NCI-H1930 (cell line): ENCODE results near the gene DUT.

Source experiments
- DNase-seq, 2 experiments: peaks; one replicate each; lab custom pipeline; 2025; lab: John Stamatoyannopoulos, UW

Gene DUT

GRCh38 chr15:48371550-48371949, 40.3 kb downstream of the DUT start:
- DNase-seq = no peak

GRCh38 chr15:48371961-48372360, 40.7 kb downstream of the DUT start:
- no peak for DNase-seq

- DNase-seq = no peak
These were observed 42.7 kb downstream of the DUT start for GRCh38 chr15:48373821-48374451.

GRCh38 chr15:48374472-48374871, 43.2 kb downstream of the DUT start:
- no peak for DNase-seq

GRCh38 chr15:48375767-48376166, 44.5 kb downstream of the DUT start:
- DNase-seq = no peak

- DNase-seq = no peak
These were observed 49.0 kb downstream of the DUT start for GRCh38 chr15:48380198-48380597.

- no peak for DNase-seq
These were observed 50.6 kb downstream of the DUT start for GRCh38 chr15:48381861-48382260.

GRCh38 chr15:48383031-48383430, 51.8 kb downstream of the DUT start:
- no peak for DNase-seq

- DNase-seq = no peak
These were observed 53.4 kb downstream of the DUT start for GRCh38 chr15:48384616-48385015.

GRCh38 chr15:48385031-48385830, 54.0 kb downstream of the DUT start:
- no peak for DNase-seq

GRCh38 chr15:48388016-48388851, 57.0 kb downstream of the DUT start:
- DNase-seq = no peak

GRCh38 chr15:48388910-48389309, 57.7 kb downstream of the DUT start:
- DNase-seq = no peak

GRCh38 chr15:48389691-48390143, 58.5 kb downstream of the DUT start:
- no peak for DNase-seq

GRCh38 chr15:48391950-48392349, 60.7 kb downstream of the DUT start:
- DNase-seq = no peak

- no peak for DNase-seq
These were observed 61.1 kb downstream of the DUT start for GRCh38 chr15:48392356-48392755.
